ENCODE results near the gene TTYH2.

GRCh38 chr17:74299226-74300009, 86.0 kb downstream of the TTYH2 start:
- TF ChIP-seq CTCF (IDR thresholded peaks at IDR 0.05) (no peak), POLR2A (IDR thresholded peaks at IDR 0.05) (no peak), POLR2AphosphoS5 (IDR thresholded peaks at IDR 0.05) (no peak)
